ENCODE results near the gene LRMDA. TPM values are rescaled to one million over a fixed set of nuclear protein-coding genes. Genes with fewer than 3 reads are reported as not detected.

The LRMDA gene
- total and polyA plus RNA-seq, 2 donors (not counting 3 experiments of a cell fraction or from before 2014, with no cell fraction given): 9.7 to 18.0 TPM

DNA sequence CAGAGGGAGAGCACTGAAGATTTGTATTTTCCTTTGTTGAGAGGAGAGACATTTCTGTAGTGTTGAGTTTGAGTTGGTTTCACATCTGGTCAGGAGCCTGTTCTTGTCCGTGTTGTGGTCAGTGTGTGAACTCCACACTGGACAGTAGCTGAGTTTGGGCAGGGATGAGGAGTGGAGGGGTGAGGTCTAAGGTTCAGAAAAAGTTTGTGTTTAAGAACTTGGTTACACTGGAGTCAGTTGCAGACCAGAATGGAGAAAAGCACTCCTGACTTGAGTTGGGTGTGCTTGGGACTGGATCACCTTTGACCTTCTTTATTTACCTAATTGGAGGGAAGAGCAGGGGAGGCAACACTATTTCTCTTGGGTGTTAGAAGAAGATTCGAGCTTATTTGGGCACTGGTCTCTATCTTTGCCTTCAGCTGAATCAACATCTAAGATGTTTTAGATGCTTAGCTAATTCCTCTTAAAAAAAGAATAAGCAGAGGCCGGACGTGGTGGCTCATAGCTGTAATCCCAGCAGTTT is 8.9 kb downstream of the LRMDA start:
- no peak overlapping the region for H3K4me3 ChIP-seq (replicated peaks in 1 of 3; ENCODE audit: insufficient read depth in 1 of 3, low read depth in 1 of 3, low read length in 3 of 3)
- TF ChIP-seq FOS (IDR thresholded peaks at IDR 0.05; ENCODE audit: borderline replicate concordance, insufficient read depth, low read length): no peak
- TF ChIP-seq, protein P1, sequence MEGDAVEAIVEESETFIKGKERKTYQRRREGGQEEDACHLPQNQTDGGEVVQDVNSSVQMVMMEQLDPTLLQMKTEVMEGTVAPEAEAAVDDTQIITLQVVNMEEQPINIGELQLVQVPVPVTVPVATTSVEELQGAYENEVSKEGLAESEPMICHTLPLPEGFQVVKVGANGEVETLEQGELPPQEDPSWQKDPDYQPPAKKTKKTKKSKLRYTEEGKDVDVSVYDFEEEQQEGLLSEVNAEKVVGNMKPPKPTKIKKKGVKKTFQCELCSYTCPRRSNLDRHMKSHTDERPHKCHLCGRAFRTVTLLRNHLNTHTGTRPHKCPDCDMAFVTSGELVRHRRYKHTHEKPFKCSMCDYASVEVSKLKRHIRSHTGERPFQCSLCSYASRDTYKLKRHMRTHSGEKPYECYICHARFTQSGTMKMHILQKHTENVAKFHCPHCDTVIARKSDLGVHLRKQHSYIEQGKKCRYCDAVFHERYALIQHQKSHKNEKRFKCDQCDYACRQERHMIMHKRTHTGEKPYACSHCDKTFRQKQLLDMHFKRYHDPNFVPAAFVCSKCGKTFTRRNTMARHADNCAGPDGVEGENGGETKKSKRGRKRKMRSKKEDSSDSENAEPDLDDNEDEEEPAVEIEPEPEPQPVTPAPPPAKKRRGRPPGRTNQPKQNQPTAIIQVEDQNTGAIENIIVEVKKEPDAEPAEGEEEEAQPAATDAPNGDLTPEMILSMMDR (IDR thresholded peaks at IDR 0.05; ENCODE audit: extremely low read depth in 1 of 2, insufficient read depth in 1 of 2, low read depth in 1 of 2, low read length in 2 of 2): no peak
- TF ChIP-seq MYC (IDR thresholded peaks at IDR 0.05; ENCODE audit: low read depth, low read length): no peak
- TF ChIP-seq, protein P2, sequence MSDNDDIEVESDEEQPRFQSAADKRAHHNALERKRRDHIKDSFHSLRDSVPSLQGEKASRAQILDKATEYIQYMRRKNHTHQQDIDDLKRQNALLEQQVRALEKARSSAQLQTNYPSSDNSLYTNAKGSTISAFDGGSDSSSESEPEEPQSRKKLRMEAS (IDR thresholded peaks at IDR 0.05; ENCODE audit: insufficient read depth, insufficient read length): no peak
- TF ChIP-seq GATA2 (IDR thresholded peaks at IDR 0.05; ENCODE audit: insufficient read depth, insufficient read length, low read depth, low read length): no peak
- TF ChIP-seq POLR2AphosphoS5 (IDR thresholded peaks at IDR 0.05; ENCODE audit: insufficient read depth, low read depth, low read length): no peak
- no peak for TF ChIP-seq EZH2 (IDR thresholded peaks at IDR 0.05; ENCODE audit: borderline replicate concordance, low read depth, low read length, severe bottlenecking)
- no peak for TF ChIP-seq POLR2A (IDR thresholded peaks at IDR 0.05; ENCODE audit: low read depth, low read length)
- no peak for TF ChIP-seq JUN (IDR thresholded peaks at IDR 0.05; ENCODE audit: borderline replicate concordance, insufficient read depth, insufficient read length, low read depth)
- DNase-seq (ENCODE audit: low read depth, low spot score) (no peak), FAIRE-seq (no peak)
- H3K9me1 ChIP-seq (replicated peaks; ENCODE audit: control insufficient read depth, extremely low read depth, insufficient read depth, low read length): no peaks in the 10 kb centered on the region
- no peaks in the 10 kb centered on the region for H3K36me3 ChIP-seq (ENCODE audit: control insufficient read depth in 2 of 2, extremely low read depth in 1 of 2, insufficient read depth in 2 of 2, low read length in 2 of 2)
- no TSS peak for BruUV-seq (replicated peaks)
- dilution Hi-C loops (cut with MboI; ENCODE audit: extremely low pct_ligation_motif_present, low sequenced_read_pairs) (no loop called here), intact Hi-C loops (cut with micrococcal nuclease) (no loop called here)
- H3K9me3 ChIP-seq (replicated peaks; ENCODE audit: control insufficient read depth, insufficient read depth, low read length): no peaks in the 10 kb centered on the region
- H4K20me1 ChIP-seq (replicated peaks; ENCODE audit: control insufficient read depth, extremely low read depth, insufficient read depth, low read length): no peaks in the 10 kb centered on the region
- H3K9ac ChIP-seq (replicated peaks; ENCODE audit: extremely low read depth, insufficient read depth, low read length): no peak overlapping the region
- H3K27ac ChIP-seq (ENCODE audit: insufficient read depth, low read depth, low read length): no peak overlapping the region
- no peak overlapping the region for H2AFZ ChIP-seq (ENCODE audit: low read depth, low read length)
- H3K4me2 ChIP-seq (ENCODE audit: insufficient read depth, low read length): no peak overlapping the region
- H3K4me1 ChIP-seq (ENCODE audit: control insufficient read depth, extremely low read depth, insufficient read depth, low read length): no peaks in the 10 kb centered on the region
- CTCF ChIA-PET: no interaction called here
- POLR2A ChIA-PET: no interaction called here
- H3K79me2 ChIP-seq (ENCODE audit: control insufficient read depth, insufficient read depth, low read length): no peaks in the 10 kb centered on the region
- no peaks in the 10 kb centered on the region for H3K27me3 ChIP-seq (ENCODE audit: control insufficient read depth in 2 of 2, insufficient read depth in 2 of 2, low read length in 2 of 2)
